ENCODE measurements around the gene NUDT4. TPM values are rescaled to one million over a fixed set of nuclear protein-coding genes. Genes with fewer than 3 reads are reported as not detected.

Gene NUDT4
- total and polyA plus RNA-seq, 10 of the 15 experiments (the other 5 are each of a cell fraction or from before 2014, with no cell fraction given): 26.6 to 91.6 (median 63.1) TPM

GRCh38 chr12:93425736-93426411, 48.1 kb downstream of the NUDT4 start:
- peak overlapping the region; percentile 53 for H3K4me3 ChIP-seq
- ChIA-PET RAD21 (ENCODE audit: unreplicated experiment) (interaction anchor here (0.6 to 8.5 kb wide), 10 partner anchors 11 to 677 kb away, joined by 3 to 145 read pairs (median 4); no protein-coding TSS in a partner anchor), CTCF (interaction anchor here (0.6 to 8.3 kb wide), 4 partner anchors 9 to 86 kb away, joined by 3 to 163 read pairs (median 10); no protein-coding TSS in a partner anchor), POLR2A (interaction anchor here (0.6 to 5.7 kb wide), 7 partner anchors 8 to 1254 kb away, joined by 3 to 65 read pairs (median 4); partner anchors contain the start of gene UBE2N), SMC1A (ENCODE audit: uncharacterized antibody, unreplicated experiment) (interaction anchor here (0.6 to 5.7 kb wide), 19 partner anchors 10 to 879 kb away, joined by 3 to 76 read pairs (median 4); partner anchors contain the start of gene MRPL42)
- peak overlapping the region; percentile 3; the same call in 1 of the 2 replicates for H3K9ac ChIP-seq (ENCODE audit: control insufficient read depth, insufficient read depth, low read length)
- H3K9me3 ChIP-seq (replicated peaks; ENCODE audit: control insufficient read depth, insufficient read depth, low read length): no peaks in the 10 kb centered on the region
- DNase-seq (ENCODE audit: low read depth, low spot score) (no peak), ATAC-seq (peak; percentile 56), FAIRE-seq (no peak)
- WGBS (ENCODE audit: insufficient coverage, insufficient replicate concordance, low lambda C conversion rate, missing lambda C conversion rate): 2% methylated on average over 8 of the region's 8 CpGs
- peak overlapping the region; percentile 83 for H3K4me2 ChIP-seq (ENCODE audit: control insufficient read depth, insufficient read depth)
- H3K27me3 ChIP-seq (replicated peaks in 1 of 2; ENCODE audit: control insufficient read depth in 2 of 2, insufficient read depth in 2 of 2, low read length in 1 of 2): no peaks in the 10 kb centered on the region
- peaks cover 82% of the 10 kb centered on the region for H3K4me1 ChIP-seq (ENCODE audit: control insufficient read depth, insufficient read depth, low read length)
- in situ Hi-C loops (cut with MboI): no loop called here
- H3K27ac ChIP-seq (ENCODE audit: control insufficient read depth, insufficient read depth): peak overlapping the region; percentile 69
- H3K79me2 ChIP-seq (ENCODE audit: control insufficient read depth, insufficient read depth, low read length): peaks cover 98% of the 10 kb centered on the region
- no peak overlapping the region for H2AFZ ChIP-seq (ENCODE audit: control insufficient read depth, low read depth, low read length)
- no TSS peak for BruUV-seq (replicated peaks)
- intact Hi-C loops (cut with micrococcal nuclease; ENCODE audit: unreplicated experiment): no loop called here
- H3K36me3 ChIP-seq (ENCODE audit: control insufficient read depth in 2 of 2, insufficient read depth in 2 of 2, low read length in 1 of 2): peaks cover 0 to 2% of the 10 kb centered on the region in 2 experiments; a peak in 1 of 4 replicates
- no peak for TF ChIP-seq BRCA1 (IDR thresholded peaks at IDR 0.05; ENCODE audit: low read depth, low read length)
- no peak for TF ChIP-seq PAX5 (IDR thresholded peaks at IDR 0.05; ENCODE audit: borderline replicate concordance, low read depth, low read length)
- TF ChIP-seq GABPA (IDR thresholded peaks at IDR 0.05; ENCODE audit: low read depth): no peak
- no peak for TF ChIP-seq RUNX3 (IDR thresholded peaks at IDR 0.05; ENCODE audit: low read length)
- TF ChIP-seq HDGF (IDR thresholded peaks at IDR 0.05): no peak
- TF ChIP-seq CHD4 (IDR thresholded peaks at IDR 0.05): no peak
- TF ChIP-seq ELK1 (IDR thresholded peaks at IDR 0.05; ENCODE audit: low read depth, low read length): no peak
- TF ChIP-seq SPI1 (IDR thresholded peaks at IDR 0.05; ENCODE audit: borderline replicate concordance, insufficient read depth, low read depth, low read length): peak; percentile 62; the same call in 1 of the 2 replicates
- TF ChIP-seq ZNF384 (IDR thresholded peaks at IDR 0.05; ENCODE audit: borderline replicate concordance, low read depth, low read length): 0 out of 2 replicates have a peak, but pooled peaks have one; percentile 47
- TF ChIP-seq ATF2 (IDR thresholded peaks at IDR 0.05; ENCODE audit: low read length): 0 out of 2 replicates have a peak, but pooled peaks have one; percentile 4
- peaks cover 3% of the 10 kb centered on the region; the same call in 1 of the 2 replicates for H4K20me1 ChIP-seq (ENCODE audit: control insufficient read depth, insufficient read depth)

All from GM12878 (cell line).